GM19438 (cell line): ENCODE data around the gene SIKE1.
A peak's percentile ranks its signal among the peaks of the same experiment; 100 is the strongest.
"Not testable (repeated sequence)": the region's sequence is repeated elsewhere in the genome, so short reads cannot be mapped to it uniquely, and the experiment has no call there.

ENCODE experiments used
- ATAC-seq: cut with Tn5 transposase; IDR thresholded peaks from one replicate; pipeline ENCODE4 v1.9.1; 2021; ENCODE audit warnings: low read depth; ENCODE audit not compliant: unreplicated experiment

The SIKE1 gene

GRCh38 chr1:114780344-114781226 is at the start of gene SIKE1:
Gene SIKE1 (minus strand): TSS chr1:114780685. CDS start chr1:114780607, 78 bp downstream.
- ATAC-seq, result peak; percentile 97

- not testable (repeated sequence) for ATAC-seq
Observed at GRCh38 chr1:114830075-114830474, 49.6 kb upstream of the SIKE1 start.

- ATAC-seq, result no peak
Observed at GRCh38 chr1:114828251-114828650, 47.8 kb upstream of the SIKE1 start.

GRCh38 chr1:114821978-114822377 is 41.5 kb upstream of the SIKE1 start:
- ATAC-seq, result no peak

- ATAC-seq, result no peak
Observed at GRCh38 chr1:114820392-114820791, 39.9 kb upstream of the SIKE1 start.

GRCh38 chr1:114819869-114820268 is 39.4 kb upstream of the SIKE1 start:
- ATAC-seq, result no peak

GRCh38 chr1:114804449-114804848 is 24.0 kb upstream of the SIKE1 start:
- ATAC-seq, result not testable (repeated sequence)

- no peak for ATAC-seq
Observed at GRCh38 chr1:114803001-114803400, 22.5 kb upstream of the SIKE1 start.

GRCh38 chr1:114794038-114794437 is 13.6 kb upstream of the SIKE1 start:
- no peak for ATAC-seq

GRCh38 chr1:114790581-114790980 is 10.1 kb upstream of the SIKE1 start:
- not testable (repeated sequence) for ATAC-seq

GRCh38 chr1:114786440-114786839 is 6.0 kb upstream of the SIKE1 start:
- not testable (repeated sequence) for ATAC-seq

GRCh38 chr1:114782476-114782875 is 2.0 kb upstream of the SIKE1 start:
- no peak for ATAC-seq

GRCh38 chr1:114779722-114780121 is 763 bp downstream of the SIKE1 start:
- no peak for ATAC-seq

- not testable (repeated sequence) for ATAC-seq
Observed at GRCh38 chr1:114776726-114777125, 3.8 kb downstream of the SIKE1 start.

- no peak for ATAC-seq
Observed at GRCh38 chr1:114771992-114772391, 8.5 kb downstream of the SIKE1 start.

GRCh38 chr1:114770989-114771388 is 9.5 kb downstream of the SIKE1 start:
- no peak for ATAC-seq

- no peak for ATAC-seq
Observed at GRCh38 chr1:114764689-114765088, 15.8 kb downstream of the SIKE1 start.

- no peak for ATAC-seq
Observed at GRCh38 chr1:114758256-114758832, 22.1 kb downstream of the SIKE1 start.

- ATAC-seq, result peak; percentile 76
Observed at GRCh38 chr1:114757455-114758255, 22.8 kb downstream of the SIKE1 start, which contains the start of gene CSDE1. Gene CSDE1 (minus strand): TSS chr1:114757984. CDS start chr1:114739890, 18,094 bp downstream.

GRCh38 chr1:114756949-114757454 is 23.5 kb downstream of the SIKE1 start:
- ATAC-seq, result no peak
